ENCODE measurements around the gene INPP4A. TPM values are rescaled to one million over a fixed set of nuclear protein-coding genes. Genes with fewer than 3 reads are reported as not detected.

The INPP4A gene
- total RNA-seq, 4 donors from 2014 or later, result 7.4 to 17.9 (median 9.4) TPM

- H3K4me3 ChIP-seq, result no peak overlapping the region
- H3K27ac ChIP-seq, result no peak overlapping the region
- peaks cover 0 to 9% (median 0%) of the 10 kb centered on the region in 3 donors for H3K9me3 ChIP-seq
- no peak for DNase-seq
- H3K36me3 ChIP-seq, result no peaks in the 10 kb centered on the region
- no peaks in the 10 kb centered on the region for H3K27me3 ChIP-seq
- 63 to 81% methylated on average over 2 of the region's 2 CpGs for WGBS, 2 donors
- TF ChIP-seq POLR2A (IDR thresholded peaks at IDR 0.05) (no peak), CTCF (IDR thresholded peaks at IDR 0.05) (no peak)
- intact Hi-C loops (cut with DNase I), result no loop called here
- peaks cover 0 to 7% (median 0%) of the 10 kb centered on the region in 3 donors for H3K4me1 ChIP-seq
Measured at GRCh38 chr2:98416383-98417159, 28.1 kb upstream of the INPP4A start.

DNA sequence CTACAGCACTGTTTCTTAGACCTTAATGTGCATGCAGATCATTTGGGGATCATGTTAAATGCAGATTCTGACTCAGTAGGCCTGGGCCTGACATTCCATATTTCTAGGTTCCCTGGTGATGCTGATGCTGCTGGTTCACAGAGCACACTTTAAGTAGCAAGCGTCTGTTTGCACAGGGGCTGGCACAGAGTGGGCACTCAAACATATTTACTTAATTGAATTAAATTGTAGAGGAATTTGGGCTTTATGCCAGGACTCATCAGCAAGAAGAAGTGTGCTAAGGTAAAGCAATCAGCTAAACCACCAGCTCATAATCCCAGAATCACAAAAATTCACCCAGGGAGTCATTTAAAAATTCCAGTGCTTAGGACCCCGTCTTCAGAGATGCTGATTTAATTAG, 25.1 kb upstream of the INPP4A start:
- Histone ChIP-seq H3K4me3 (no peak overlapping the region), H3K27ac (no peak overlapping the region), H3K4me1 (no peaks in the 10 kb centered on the region), H3K36me3 (no peaks in the 10 kb centered on the region), H3K27me3 (no peaks in the 10 kb centered on the region), H3K9me3 (peaks cover 0 to 14% (median 3%) of the 10 kb centered on the region in 3 donors)
- TF ChIP-seq POLR2A (IDR thresholded peaks at IDR 0.05) (no peak), CTCF (IDR thresholded peaks at IDR 0.05) (no peak)
- 47 to 75% methylated on average over 2 of the region's 2 CpGs for WGBS, 2 donors
- no peak for DNase-seq
- intact Hi-C loops (cut with DNase I), result no loop called here

GRCh38 chr2:98419977-98420725, 24.5 kb upstream of the INPP4A start:
- H3K36me3 ChIP-seq, result no peaks in the 10 kb centered on the region
- WGBS, 2 donors, result 58 to 61% methylated on average over 6 of the region's 6 CpGs

DNA sequence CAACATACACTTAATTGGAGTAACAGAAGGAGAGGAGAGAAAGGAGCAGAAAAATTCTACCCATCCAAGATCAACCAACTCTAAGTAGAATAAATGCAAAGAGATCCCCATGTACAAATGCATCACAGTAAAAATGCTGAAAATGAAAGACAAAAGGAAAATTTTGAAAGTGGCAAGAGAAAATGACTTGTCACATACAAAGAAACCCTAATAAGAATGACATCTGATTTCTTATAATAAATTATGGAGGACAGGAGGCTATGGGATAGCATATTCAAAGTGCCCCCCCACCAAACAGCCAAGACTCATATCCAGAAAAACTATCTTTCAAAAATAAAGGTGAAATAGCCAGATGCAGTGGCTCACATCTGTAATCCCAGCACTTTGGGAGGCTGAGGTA, 22.2 kb upstream of the INPP4A start:
- TF ChIP-seq CTCF (IDR thresholded peaks at IDR 0.05) (no peak), POLR2A (IDR thresholded peaks at IDR 0.05) (no peak)
- no peaks in the 10 kb centered on the region for H3K27me3 ChIP-seq
- H3K36me3 ChIP-seq, result no peaks in the 10 kb centered on the region
- H3K4me1 ChIP-seq, result no peaks in the 10 kb centered on the region
- H3K27ac ChIP-seq, result no peak overlapping the region
- no peak overlapping the region for H3K4me3 ChIP-seq
- intact Hi-C loops (cut with DNase I), result no loop called here
- H3K9me3 ChIP-seq, result peaks cover 0 to 11% (median 3%) of the 10 kb centered on the region in 3 donors
- DNase-seq, result no peak

More at GRCh38 chr2:98419977-98420725, 24.5 kb upstream of the INPP4A start:
- H3K4me1 ChIP-seq, result no peaks in the 10 kb centered on the region
- intact Hi-C loops (cut with DNase I), result no loop called here
- no peak overlapping the region for H3K27ac ChIP-seq
- no peak for DNase-seq
- no peak overlapping the region for H3K4me3 ChIP-seq
- no peak for TF ChIP-seq POLR2A (IDR thresholded peaks at IDR 0.05)
- no peak for TF ChIP-seq CTCF (IDR thresholded peaks at IDR 0.05)
- no peaks in the 10 kb centered on the region for H3K27me3 ChIP-seq
- peaks cover 0 to 11% (median 3%) of the 10 kb centered on the region in 3 donors for H3K9me3 ChIP-seq

- intact Hi-C loops (cut with DNase I), result no loop called here
- Histone ChIP-seq H3K27ac (no peak overlapping the region), H3K4me1 (no peaks in the 10 kb centered on the region), H3K36me3 (no peaks in the 10 kb centered on the region), H3K9me3 (peaks cover 0 to 11% (median 3%) of the 10 kb centered on the region in 3 donors), H3K27me3 (no peaks in the 10 kb centered on the region), H3K4me3 (no peak overlapping the region)
- no peak for TF ChIP-seq POLR2A (IDR thresholded peaks at IDR 0.05)
- no peak for TF ChIP-seq CTCF (IDR thresholded peaks at IDR 0.05)
- 87 to 91% methylated on average over 5 of the region's 5 CpGs for WGBS, 2 donors
- no peak for DNase-seq
Measured at GRCh38 chr2:98426771-98427170, 17.9 kb upstream of the INPP4A start.

Data from esophagus squamous epithelium (tissue), 5 donors.